ENCODE measurements around the gene CYP19A1. TPM values are rescaled to one million over a fixed set of nuclear protein-coding genes. Genes with fewer than 3 reads are reported as not detected.

CYP19A1 gene
- total and polyA plus RNA-seq, 2 of the 8 experiments (the other 6 are each of a cell fraction or from before 2014, with no cell fraction given), result not detected

DNA sequence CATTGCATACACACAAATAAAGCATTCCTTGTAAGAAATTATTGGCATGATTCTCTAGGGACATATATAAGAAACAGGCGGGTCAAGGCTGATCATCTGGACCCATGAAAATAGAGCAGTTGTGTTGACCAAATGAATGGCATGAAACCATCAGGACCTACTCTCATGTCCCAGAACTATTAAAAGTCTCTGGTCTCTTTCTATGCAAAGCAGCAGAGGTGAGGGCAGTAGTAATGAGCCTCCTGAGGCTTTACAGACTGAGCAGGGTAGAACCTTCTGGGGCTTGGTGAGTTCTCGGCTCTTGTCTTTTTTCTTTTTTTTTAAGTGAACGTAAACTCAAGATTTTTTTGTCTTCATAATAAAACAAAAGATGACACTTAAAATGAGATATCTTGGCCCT is 12.3 kb upstream of the CYP19A1 start:
- no peak overlapping the region for H2BK120ac ChIP-seq (replicated peaks; ENCODE audit: low read depth, low read length)
- no peaks in the 10 kb centered on the region for H4K20me1 ChIP-seq (replicated peaks in 1 of 2; ENCODE audit: control insufficient read depth in 1 of 2, insufficient read depth in 2 of 2, low read length in 2 of 2)
- no peak for DNase-seq (ENCODE audit: low read depth in 1 of 2, low spot score in 2 of 2)
- H2AFZ ChIP-seq (ENCODE audit: low read length), result no peak overlapping the region
- no peak overlapping the region for H2BK15ac ChIP-seq (ENCODE audit: low read length)
- H3K36me3 ChIP-seq (ENCODE audit: control insufficient read depth in 2 of 4, insufficient read depth in 4 of 4, low read length in 3 of 4), result no peaks in the 10 kb centered on the region
- no peak for TF ChIP-seq EGR1 (IDR thresholded peaks at IDR 0.05; ENCODE audit: borderline replicate concordance, low read depth, low read length)
- TF ChIP-seq TCF12 (IDR thresholded peaks at IDR 0.05; ENCODE audit: low read depth, low read length), result no peak
- no peak for TF ChIP-seq PHF8 (conservative IDR thresholded peaks at IDR 0.05; ENCODE audit: low read depth, low read length)
- no peak for TF ChIP-seq NANOG (IDR thresholded peaks at IDR 0.05; ENCODE audit: insufficient read depth, low read depth, low read length, poor library complexity, severe bottlenecking)
- no peak for TF ChIP-seq SIRT6 (IDR thresholded peaks at IDR 0.05; ENCODE audit: low read length)
- no peak for TF ChIP-seq TAF1 (IDR thresholded peaks at IDR 0.05; ENCODE audit: low read depth, low read length)
- no peak for TF ChIP-seq TEAD4 (IDR thresholded peaks at IDR 0.05; ENCODE audit: low read depth, low read length)
- TF ChIP-seq CBX5 (IDR thresholded peaks at IDR 0.05; ENCODE audit: low read depth, low read length), result no peak
- TF ChIP-seq SUZ12 (IDR thresholded peaks at IDR 0.05; ENCODE audit: low read length), result no peak
- no peak for TF ChIP-seq KDM1A (IDR thresholded peaks at IDR 0.05; ENCODE audit: borderline replicate concordance, low read length)
- TF ChIP-seq SP1 (IDR thresholded peaks at IDR 0.05; ENCODE audit: low read depth, low read length), result no peak
- TF ChIP-seq POLR2A (IDR thresholded peaks at IDR 0.05; ENCODE audit: control extremely low read depth in 1 of 2, low read depth in 2 of 2, low read length in 2 of 2), result no peak
- no peak for TF ChIP-seq EP300 (IDR thresholded peaks at IDR 0.05; ENCODE audit: borderline replicate concordance in 1 of 2, low read depth in 2 of 2, low read length in 2 of 2)
- H3K4me2 ChIP-seq (ENCODE audit: insufficient read depth in 1 of 2, low read depth in 2 of 2, low read length in 2 of 2), result no peak overlapping the region
- no peak overlapping the region for H3K4ac ChIP-seq (replicated peaks; ENCODE audit: insufficient read length, low read depth, low read length)
- H2BK12ac ChIP-seq (ENCODE audit: low read depth, low read length), result no peak overlapping the region
- POLR2A ChIA-PET (ENCODE audit: partially characterized antibody), result no interaction called here
- no peak for FAIRE-seq
- no peak overlapping the region for H3K9ac ChIP-seq (replicated peaks in 1 of 4; ENCODE audit: extremely low read depth in 1 of 4, low read depth in 3 of 4, low read length in 3 of 4)
- no peaks in the 10 kb centered on the region for H3K27me3 ChIP-seq (replicated peaks in 1 of 4; ENCODE audit: control insufficient read depth in 3 of 4, extremely low read depth in 1 of 4, insufficient read depth in 3 of 4, low read length in 3 of 4)
- H4K5ac ChIP-seq (ENCODE audit: insufficient read length, low read depth, low read length), result no peak overlapping the region
- H3K18ac ChIP-seq (ENCODE audit: extremely low read depth, low read length), result no peak overlapping the region
- CTCF ChIA-PET (ENCODE audit: partially characterized antibody), result interaction anchor here (0.8 to 2.7 kb wide), 6 partner anchors 13 to 124 kb away, joined by 3 to 13 read pairs (median 4); no protein-coding TSS in a partner anchor
- H3K23ac ChIP-seq (ENCODE audit: insufficient read length), result no peak overlapping the region
- no peaks in the 10 kb centered on the region for H3K9me3 ChIP-seq (ENCODE audit: insufficient read depth in 2 of 2, low read depth in 1 of 2, low read length in 1 of 2)
- H4K91ac ChIP-seq (replicated peaks; ENCODE audit: insufficient read length, low read length), result no peak overlapping the region
- H3K27ac ChIP-seq (ENCODE audit: low read depth, low read length), result no peak overlapping the region
- 71% methylated on average over 3 of the region's 3 CpGs; no CpG with 5 or more reads in 1 of the 2 experiments for WGBS, 2 experiments (ENCODE audit: extremely low coverage in 1 of 2, insufficient coverage in 1 of 2, insufficient read length in 1 of 2, insufficient replicate concordance in 2 of 2, low coverage in 1 of 2, low lambda C conversion rate in 2 of 2, missing lambda C conversion rate in 1 of 2)
- H2BK5ac ChIP-seq (ENCODE audit: low read depth, low read length), result no peak overlapping the region
- H2BK20ac ChIP-seq (ENCODE audit: low read length), result no peak overlapping the region
- H3K14ac ChIP-seq (ENCODE audit: insufficient read length), result no peak overlapping the region
- no peak overlapping the region for H4K8ac ChIP-seq (ENCODE audit: extremely low read depth, insufficient read depth, low read length)
- no peak overlapping the region for H3K56ac ChIP-seq (replicated peaks; ENCODE audit: insufficient read length, low read depth, low read length)
- no peaks in the 10 kb centered on the region for H3K4me1 ChIP-seq (replicated peaks in 1 of 4; ENCODE audit: control insufficient read depth in 3 of 4, insufficient read depth in 4 of 4, low read length in 3 of 4)
- H3K79me1 ChIP-seq (ENCODE audit: low read depth, low read length), result no peaks in the 10 kb centered on the region
- H2AK5ac ChIP-seq (ENCODE audit: low read depth, low read length), result no peak overlapping the region
- H3K23me2 ChIP-seq (ENCODE audit: low read depth, low read length), result no peaks in the 10 kb centered on the region
- H3K79me2 ChIP-seq (ENCODE audit: control insufficient read depth in 1 of 2, insufficient read depth in 2 of 2, low read length in 2 of 2), result no peaks in the 10 kb centered on the region
- no peak overlapping the region for H3K4me3 ChIP-seq (ENCODE audit: extremely low read depth in 1 of 4, insufficient read depth in 2 of 4, low read depth in 3 of 4, low read length in 4 of 4)
